Neuronal stem cell (in vitro differentiated cells): ENCODE data around the gene SRY. TPM values are rescaled to one million over a fixed set of nuclear protein-coding genes. Genes with fewer than 3 reads are reported as not detected.

ENCODE experiments used
- DNase-seq: peaks from one replicate; pipeline ENCODE4 v3.0.0-alpha.2; 2013; ENCODE audit warnings: low spot score
- H2AFZ ChIP-seq: one replicate; pipeline ENCODE4 v1.6.1; 2013; ENCODE audit warnings: mild to moderate bottlenecking, low read length, inconsistent platforms
- H2AK5ac ChIP-seq: 2 replicates; pipeline ENCODE4 v1.6.1; 2013; ENCODE audit warnings: low read depth, mild to moderate bottlenecking, inconsistent platforms, low read length, moderate library complexity, mixed read lengths
- H2BK120ac ChIP-seq: 2 replicates; pipeline ENCODE4 v1.6.1; 2013; ENCODE audit warnings: low read depth, mild to moderate bottlenecking, inconsistent platforms, low read length, moderate library complexity, mixed read lengths
- H2BK12ac ChIP-seq: one replicate; pipeline ENCODE4 v1.6.1; 2013; ENCODE audit warnings: low read length, inconsistent platforms
- H2BK15ac ChIP-seq: 2 replicates; pipeline ENCODE4 v1.6.1; 2013; ENCODE audit warnings: mild to moderate bottlenecking, low read length, inconsistent platforms, mixed read lengths
- H2BK5ac ChIP-seq: one replicate; pipeline ENCODE4 v1.6.1; 2013; ENCODE audit warnings: inconsistent platforms, mild to moderate bottlenecking, low read length, moderate library complexity
- H3K14ac ChIP-seq: one replicate; pipeline ENCODE4 v1.6.1; 2013; ENCODE audit warnings: low read length, inconsistent platforms
- H3K18ac ChIP-seq: 2 replicates; pipeline ENCODE4 v1.6.1; 2013; ENCODE audit warnings: low read length, inconsistent platforms
- H3K23ac ChIP-seq: 2 replicates; pipeline ENCODE4 v1.6.1; 2013; ENCODE audit warnings: low read depth, mild to moderate bottlenecking, mixed read lengths, low read length, inconsistent platforms; ENCODE audit not compliant: poor library complexity
- H3K27ac ChIP-seq: replicated peaks from 3 replicates; pipeline ENCODE4 v1.5.1; 2013; ENCODE audit warnings: low read length, inconsistent platforms
- H3K27me3 ChIP-seq, 3 experiments: 2 replicates each; pipeline ENCODE4 v1.6.1; 2013; ENCODE audit warnings: low read length in 3 of 3, mild to moderate bottlenecking in 2 of 3, inconsistent platforms in 1 of 3, low read depth in 1 of 3, mixed read lengths in 1 of 3, moderate library complexity in 1 of 3; ENCODE audit not compliant: control insufficient read depth in 3 of 3, insufficient read depth in 3 of 3
- H3K36me3 ChIP-seq, 2 donors: replicated peaks in 1 of 2; 2 replicates each; pipeline ENCODE4 v1.6.1; 2013; ENCODE audit warnings: low read length in 2 of 2; ENCODE audit not compliant: control insufficient read depth in 2 of 2, insufficient read depth in 2 of 2
- H3K4ac ChIP-seq: 2 replicates; pipeline ENCODE4 v1.6.1; 2013; ENCODE audit warnings: inconsistent platforms, mild to moderate bottlenecking, low read length, moderate library complexity
- H3K4me1 ChIP-seq, 2 donors: 1 replicate in 1 of 2; 2 replicates in 1 of 2; pipeline ENCODE4 v1.6.1; 2013; ENCODE audit warnings: low read length in 2 of 2, low read depth in 1 of 2; ENCODE audit not compliant: control insufficient read depth in 2 of 2, insufficient read depth in 1 of 2
- H3K4me2 ChIP-seq: one replicate; pipeline ENCODE4 v1.6.1; 2013; ENCODE audit warnings: mild to moderate bottlenecking, low read length, inconsistent platforms; ENCODE audit not compliant: insufficient read depth, poor library complexity, severe bottlenecking
- H3K4me3 ChIP-seq, 2 donors: 2 replicates each; pipeline ENCODE4 v1.5.1; 2013; ENCODE audit warnings: low read length in 2 of 2, mild to moderate bottlenecking in 2 of 2, inconsistent platforms in 1 of 2, moderate library complexity in 1 of 2
- H3K79me1 ChIP-seq: one replicate; pipeline ENCODE4 v1.6.1; 2013; ENCODE audit warnings: low read depth, mild to moderate bottlenecking, inconsistent platforms, low read length, moderate library complexity
- H3K9ac ChIP-seq: one replicate; pipeline ENCODE4 v1.6.1; 2013; ENCODE audit warnings: mild to moderate bottlenecking, low read depth, low read length, inconsistent platforms; ENCODE audit not compliant: poor library complexity
- H3K9me3 ChIP-seq, 2 donors: replicated peaks in 1 of 2; 2 replicates each; pipeline versions ENCODE3 to v1.6.1; 2013; ENCODE audit warnings: low read length in 2 of 2, mild to moderate bottlenecking in 2 of 2, inconsistent platforms in 1 of 2, low read depth in 1 of 2, mixed read lengths in 1 of 2, moderate library complexity in 1 of 2; ENCODE audit not compliant: control insufficient read depth in 2 of 2, insufficient read depth in 1 of 2
- H4K8ac ChIP-seq: one replicate; pipeline ENCODE4 v1.6.1; 2013; ENCODE audit warnings: low read depth, mild to moderate bottlenecking, inconsistent platforms, low read length, moderate library complexity
- H4K91ac ChIP-seq: one replicate; pipeline ENCODE4 v1.6.1; 2013; ENCODE audit warnings: low read length, low read depth, mild to moderate bottlenecking, inconsistent platforms; ENCODE audit not compliant: poor library complexity
- WGBS, 2 donors: extraction: QIAGEN DNeasy Blood & Tissue Kit; methylation state at CpG; one replicate each; pipeline ENCODE4 v1.1.7; 2013; ENCODE audit warnings: missing lambda C conversion rate in 2 of 2, mixed read lengths in 1 of 2; ENCODE audit not compliant: insufficient read length in 2 of 2, insufficient replicate concordance in 1 of 2; ENCODE audit errors: extremely low coverage in 2 of 2; 5-methylcytosine and 5-hydroxymethylcytosine counted together
- small RNA-seq: library from polyadenylated mRNA; stranded (forward); fragments of <200 nt; extraction: miRNeasy Mini kit (QIAGEN cat#:217004); gene quantifications from one replicate; pipeline ENCODE3, GENCODE V24; 2013; ENCODE audit not compliant: insufficient read depth

Gene SRY

DNA sequence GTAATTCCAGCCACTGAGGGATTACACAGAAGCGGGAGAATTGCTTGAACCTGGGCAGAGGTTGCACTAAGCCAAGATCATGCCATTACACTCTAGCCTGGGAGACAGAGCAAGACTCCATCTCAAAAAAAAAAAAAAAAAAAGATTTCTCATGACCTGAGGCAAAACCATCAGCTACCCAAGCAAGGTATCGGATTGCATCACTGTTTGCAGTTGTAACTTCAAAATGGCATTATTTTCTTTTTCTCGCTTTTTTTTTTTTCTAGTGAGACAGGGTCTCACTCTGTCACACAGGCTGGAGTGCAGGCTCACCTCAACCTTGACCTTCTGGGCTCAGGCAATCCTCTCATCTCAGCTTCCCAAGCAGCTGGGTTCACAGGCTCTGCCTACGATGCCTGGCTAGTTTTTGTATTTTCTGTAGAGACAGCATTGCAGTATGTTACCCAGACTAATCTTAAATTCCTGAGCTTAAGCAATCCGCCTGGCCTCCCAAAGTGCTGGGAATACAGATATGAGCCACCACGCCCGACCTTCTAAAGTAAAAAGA lies 9.6 kb upstream of the SRY start:
- no peaks in the 10 kb centered on the region for H3K79me1 ChIP-seq
- H4K91ac ChIP-seq, result no peak overlapping the region
- H3K18ac ChIP-seq, result no peak overlapping the region
- H2BK15ac ChIP-seq, result no peak overlapping the region
- H3K9me3 ChIP-seq, result no peaks in the 10 kb centered on the region
- H2BK5ac ChIP-seq, result no peak overlapping the region
- no peaks in the 10 kb centered on the region for H3K36me3 ChIP-seq
- no peak overlapping the region for H3K14ac ChIP-seq
- no peak overlapping the region for H2AFZ ChIP-seq
- no peak overlapping the region for H2BK12ac ChIP-seq
- H3K27ac ChIP-seq, result no peak overlapping the region
- no peak overlapping the region for H4K8ac ChIP-seq
- no peak overlapping the region for H2AK5ac ChIP-seq
- no peak overlapping the region for H3K23ac ChIP-seq
- no CpG with 5 or more reads among the region's 7 CpGs for WGBS, 2 donors
- H3K27me3 ChIP-seq, result no peaks in the 10 kb centered on the region
- no peak overlapping the region for H3K4ac ChIP-seq
- H3K4me1 ChIP-seq, result no peaks in the 10 kb centered on the region
- no peak overlapping the region for H2BK120ac ChIP-seq
- no peak overlapping the region for H3K4me3 ChIP-seq
- no peak overlapping the region for H3K9ac ChIP-seq
- no peak for DNase-seq
- H3K4me2 ChIP-seq, result no peak overlapping the region

DNA sequence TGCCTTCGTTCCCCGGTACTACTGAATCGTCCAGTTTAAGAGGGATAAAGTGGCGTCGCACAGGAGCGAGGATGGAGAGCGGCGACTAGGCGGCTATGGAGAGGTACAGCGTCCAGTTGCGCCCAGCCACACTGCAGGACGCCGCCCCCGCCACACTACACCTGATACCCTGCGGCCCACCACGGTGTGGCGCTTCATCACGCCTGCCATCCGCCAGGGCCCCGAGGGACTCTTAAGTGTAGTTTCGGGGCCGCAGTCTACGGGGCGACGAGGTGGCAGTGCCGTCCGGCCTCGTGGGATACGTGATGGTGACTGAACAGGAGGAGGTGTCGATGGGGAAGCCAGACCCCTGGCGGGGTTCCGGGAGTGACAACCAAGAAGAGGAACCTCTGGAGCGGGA lies 2.3 kb upstream of the SRY start:
- Histone ChIP-seq H4K91ac (no peak overlapping the region), H3K27ac (no peak overlapping the region), H2AK5ac (no peak overlapping the region), H3K4ac (no peak overlapping the region), H2BK120ac (no peak overlapping the region), H3K9ac (no peak overlapping the region), H3K23ac (no peak overlapping the region), H3K4me2 (no peak overlapping the region), H3K14ac (peak overlapping the region; percentile 21), H2BK5ac (no peak overlapping the region), H2BK12ac (peak overlapping the region; percentile 58), H2AFZ (no peak overlapping the region), H3K36me3 (no peaks in the 10 kb centered on the region), H3K18ac (peak overlapping the region; percentile 71), H3K27me3 (no peaks in the 10 kb centered on the region), H3K9me3 (no peaks in the 10 kb centered on the region), H4K8ac (no peak overlapping the region), H3K4me3 (no peak overlapping the region), H3K4me1 (peaks cover 0 to 1% of the 10 kb centered on the region in 2 donors), H2BK15ac (no peak overlapping the region), H3K79me1 (no peaks in the 10 kb centered on the region)
- WGBS, 2 donors, result no CpG with 5 or more reads among the region's 33 CpGs
- no peak for DNase-seq

DNA sequence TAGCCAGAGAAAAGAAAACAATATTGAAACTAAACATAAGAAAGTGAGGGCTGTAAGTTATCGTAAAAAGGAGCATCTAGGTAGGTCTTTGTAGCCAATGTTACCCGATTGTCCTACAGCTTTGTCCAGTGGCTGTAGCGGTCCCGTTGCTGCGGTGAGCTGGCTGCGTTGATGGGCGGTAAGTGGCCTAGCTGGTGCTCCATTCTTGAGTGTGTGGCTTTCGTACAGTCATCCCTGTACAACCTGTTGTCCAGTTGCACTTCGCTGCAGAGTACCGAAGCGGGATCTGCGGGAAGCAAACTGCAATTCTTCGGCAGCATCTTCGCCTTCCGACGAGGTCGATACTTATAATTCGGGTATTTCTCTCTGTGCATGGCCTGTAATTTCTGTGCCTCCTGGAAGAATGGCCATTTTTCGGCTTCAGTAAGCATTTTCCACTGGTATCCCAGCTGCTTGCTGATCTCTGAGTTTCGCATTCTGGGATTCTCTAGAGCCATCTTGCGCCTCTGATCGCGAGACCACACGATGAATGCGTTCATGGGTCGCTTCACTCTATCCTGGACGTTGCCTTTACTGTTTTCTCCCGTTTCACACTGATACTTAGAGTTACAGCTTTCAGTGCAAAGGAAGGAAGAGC lies 488 bp downstream of the SRY start:
- Histone ChIP-seq H2BK15ac (no peak overlapping the region), H3K9me3 (no peaks in the 10 kb centered on the region), H3K36me3 (no peaks in the 10 kb centered on the region), H3K4me3 (peak overlapping the region in 1 of 2 donors; percentile 89), H2BK12ac (no peak overlapping the region), H3K27ac (peak overlapping the region; percentile 91), H3K14ac (no peak overlapping the region), H3K79me1 (no peaks in the 10 kb centered on the region), H3K4ac (no peak overlapping the region), H3K4me2 (peak overlapping the region; percentile 32), H3K4me1 (peaks cover 0 to 1% of the 10 kb centered on the region in 2 donors), H2AK5ac (no peak overlapping the region), H2BK5ac (no peak overlapping the region), H2BK120ac (no peak overlapping the region), H4K8ac (no peak overlapping the region), H3K18ac (peak overlapping the region; percentile 27), H3K23ac (no peak overlapping the region), H3K9ac (no peak overlapping the region), H2AFZ (no peak overlapping the region), H4K91ac (no peak overlapping the region), H3K27me3 (no peaks in the 10 kb centered on the region)
- DNase-seq, result peak; percentile 15
- WGBS, 2 donors, result no CpG with 5 or more reads among the region's 28 CpGs

Small RNAs within 50 kb of the gene (small RNA-seq; reads per million reads assigned to genes)
- gene RNU6-1334P, result not detected
- not detected for gene TOMM22P2
